OCI-M2 (cell line): ENCODE measurements around the gene DVL2.

Experiments
- DNase-seq: peaks from one replicate; lab custom pipeline; 2025; ENCODE audit not compliant: unreplicated experiment; lab: John Stamatoyannopoulos, UW

Gene DVL2

GRCh38 chr17:7219812-7220592, 14.3 kb downstream of the DVL2 start, which contains the start of the genes ACADVL and DLG4:
Gene ACADVL, plus strand, starts transcription at chr17:7219938. Its CDS starts 47 bp downstream, at chr17:7219985.
Gene DLG4, minus strand, starts transcription at chr17:7219836.
- no peak for DNase-seq

GRCh38 chr17:7219229-7219811, 15.0 kb downstream of the DVL2 start:
- DNase-seq = no peak

DNA sequence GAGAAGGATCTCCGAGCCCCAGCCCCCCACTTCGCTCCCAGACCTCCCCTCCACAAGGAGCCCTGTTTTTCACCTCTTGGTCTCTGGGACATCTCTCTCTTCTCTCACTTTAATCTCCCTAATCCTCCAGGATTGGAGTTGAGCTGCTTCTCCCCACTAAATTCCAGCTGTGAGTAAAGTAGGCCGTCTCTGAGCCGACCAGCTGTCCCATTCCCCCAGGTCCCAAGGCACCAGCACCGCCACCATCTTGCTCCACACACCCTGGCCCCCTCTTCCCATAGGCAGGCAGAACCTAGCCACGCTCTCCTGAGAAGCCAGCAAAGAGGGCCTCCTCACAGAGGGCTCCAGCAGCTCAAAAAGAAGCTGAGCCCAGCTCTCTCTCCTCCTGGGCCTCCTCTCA, 15.6 kb downstream of the DVL2 start:
- no peak for DNase-seq

- no peak for DNase-seq
Measured at GRCh38 chr17:7218166-7218565, 16.2 kb downstream of the DVL2 start.

DNA sequence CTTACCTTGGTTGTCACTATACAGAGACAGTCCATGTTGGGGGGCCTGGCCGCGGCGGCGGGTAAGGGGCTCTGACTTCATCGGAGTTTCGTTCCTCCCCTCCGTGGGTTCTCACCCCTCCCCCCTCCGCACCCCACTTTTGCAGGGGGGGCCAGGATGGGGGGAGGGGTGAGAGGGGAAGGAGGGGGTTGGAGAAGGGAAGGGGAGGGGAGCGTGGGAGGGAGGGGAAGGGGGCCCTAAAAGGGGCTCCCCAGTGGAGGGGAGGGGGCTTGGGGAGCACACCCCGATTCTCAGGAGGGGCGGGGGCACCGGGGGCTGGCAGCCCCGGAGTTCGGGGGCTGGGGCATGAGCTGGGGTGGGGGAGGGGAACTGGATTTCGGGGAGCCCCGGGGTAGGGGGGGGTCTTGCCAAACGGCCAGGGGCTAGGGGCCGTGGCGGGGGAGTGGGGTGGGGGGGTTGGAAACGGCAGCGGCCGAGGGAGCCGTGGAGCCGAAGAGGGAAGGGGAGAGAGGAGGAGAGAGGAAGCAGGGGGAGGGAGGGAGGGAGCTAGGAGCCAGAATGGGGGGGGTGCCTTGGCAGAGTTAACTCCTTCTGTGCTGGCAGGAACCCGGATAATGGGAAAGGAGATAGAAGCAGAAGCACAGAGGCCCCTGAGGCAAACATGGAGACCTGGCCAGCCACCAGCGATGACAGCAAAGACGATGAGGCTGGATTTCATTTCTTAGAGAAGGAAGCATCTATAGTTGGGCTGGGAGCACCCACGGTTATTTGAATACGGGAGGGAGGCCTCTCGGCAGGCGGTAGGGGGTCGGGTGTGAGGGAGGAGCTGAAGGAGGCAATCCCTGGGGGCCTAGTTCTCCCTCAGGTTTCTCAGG, 17.0 kb downstream of the DVL2 start:
- DNase-seq = no peak

DNA sequence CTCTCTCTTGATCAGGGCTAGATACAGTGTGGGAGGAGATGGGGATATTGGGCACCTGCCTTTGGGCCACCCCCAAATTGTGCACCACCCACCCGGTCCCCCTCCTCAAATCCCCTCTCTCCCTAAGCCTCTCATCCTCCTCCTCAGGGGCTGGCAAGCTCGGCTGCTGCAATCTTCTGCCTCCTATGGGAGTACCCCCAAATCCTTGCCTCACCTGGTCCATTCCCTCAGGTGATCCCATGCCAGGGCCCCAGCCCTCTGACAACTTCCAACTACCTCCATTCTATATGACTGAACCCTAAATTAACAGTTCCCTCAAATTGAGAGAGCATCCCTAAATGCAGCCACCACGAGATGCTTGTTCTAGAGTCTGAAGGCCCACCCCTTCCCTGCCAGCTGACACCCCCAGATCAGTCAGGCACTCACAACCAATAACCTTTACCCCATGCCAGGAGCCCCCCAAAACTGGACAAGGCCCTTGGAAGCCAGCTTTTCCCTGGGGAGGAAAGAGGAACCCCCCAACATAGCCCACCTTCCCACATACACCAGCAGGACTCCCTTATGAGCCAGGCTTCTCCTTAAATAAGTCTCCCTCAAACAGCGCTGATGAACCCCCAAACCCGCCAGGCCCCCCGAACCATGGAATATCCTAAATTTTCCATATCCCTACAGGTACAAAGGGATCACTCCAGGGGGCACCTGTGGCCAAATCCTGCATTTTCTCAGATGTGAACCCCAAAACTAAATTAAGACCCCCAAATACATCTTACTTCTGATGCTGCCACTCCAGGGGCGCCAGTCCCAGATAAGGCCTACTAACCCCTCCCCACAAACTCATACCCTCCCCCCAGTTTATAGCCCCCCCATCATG, 17.8 kb downstream of the DVL2 start:
- DNase-seq = no peak

DNA sequence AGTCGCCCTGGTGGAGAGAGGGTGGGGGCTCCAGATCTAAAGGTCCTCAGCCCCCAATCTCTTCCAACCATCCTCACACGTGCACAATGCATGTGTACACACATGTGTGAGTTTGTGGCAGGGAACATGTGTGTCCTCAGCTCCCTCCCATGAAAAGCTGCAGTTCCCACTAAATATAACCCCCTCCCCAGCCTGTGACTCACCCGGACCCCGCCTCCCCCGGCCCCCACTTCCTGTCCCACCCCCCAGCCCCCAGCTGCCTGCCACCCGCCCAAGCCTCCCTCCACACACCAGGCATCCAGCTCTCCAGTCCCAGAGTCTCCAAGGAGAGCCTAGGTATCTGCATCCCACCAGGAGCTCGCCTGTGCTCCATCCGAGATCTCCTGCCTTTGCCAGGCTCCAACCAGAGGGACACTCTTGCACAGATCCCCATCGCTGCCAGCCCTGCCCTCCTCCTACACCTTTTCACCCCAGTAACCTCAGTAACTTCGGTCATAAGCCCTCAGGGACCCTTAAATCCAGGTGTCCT, 18.6 kb downstream of the DVL2 start:
- no peak for DNase-seq

DNA sequence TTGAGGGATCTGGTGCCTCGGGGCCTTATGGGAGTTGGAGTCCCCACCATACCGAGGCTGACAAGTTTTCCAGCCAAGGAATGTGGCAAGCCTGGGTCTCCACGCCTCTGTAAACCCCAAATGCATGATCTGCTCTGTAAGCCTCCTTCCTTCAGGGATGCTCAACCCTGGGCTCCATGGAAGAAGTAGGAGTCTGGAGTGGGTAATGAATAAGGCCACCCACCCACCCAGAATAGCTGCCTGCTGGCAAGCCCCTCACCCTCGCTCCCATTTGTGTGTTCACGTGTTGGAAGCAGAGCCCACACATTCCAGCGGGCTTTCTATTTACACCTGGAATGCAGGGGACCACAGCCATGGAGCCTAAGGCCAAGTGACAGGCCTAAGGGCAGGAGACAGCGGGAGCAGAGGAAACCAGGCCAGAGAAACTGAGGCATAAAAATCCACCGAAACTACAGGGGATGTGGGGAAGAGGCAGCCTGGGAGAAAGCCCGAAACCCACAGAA, 19.1 kb downstream of the DVL2 start:
- DNase-seq = no peak

DNA sequence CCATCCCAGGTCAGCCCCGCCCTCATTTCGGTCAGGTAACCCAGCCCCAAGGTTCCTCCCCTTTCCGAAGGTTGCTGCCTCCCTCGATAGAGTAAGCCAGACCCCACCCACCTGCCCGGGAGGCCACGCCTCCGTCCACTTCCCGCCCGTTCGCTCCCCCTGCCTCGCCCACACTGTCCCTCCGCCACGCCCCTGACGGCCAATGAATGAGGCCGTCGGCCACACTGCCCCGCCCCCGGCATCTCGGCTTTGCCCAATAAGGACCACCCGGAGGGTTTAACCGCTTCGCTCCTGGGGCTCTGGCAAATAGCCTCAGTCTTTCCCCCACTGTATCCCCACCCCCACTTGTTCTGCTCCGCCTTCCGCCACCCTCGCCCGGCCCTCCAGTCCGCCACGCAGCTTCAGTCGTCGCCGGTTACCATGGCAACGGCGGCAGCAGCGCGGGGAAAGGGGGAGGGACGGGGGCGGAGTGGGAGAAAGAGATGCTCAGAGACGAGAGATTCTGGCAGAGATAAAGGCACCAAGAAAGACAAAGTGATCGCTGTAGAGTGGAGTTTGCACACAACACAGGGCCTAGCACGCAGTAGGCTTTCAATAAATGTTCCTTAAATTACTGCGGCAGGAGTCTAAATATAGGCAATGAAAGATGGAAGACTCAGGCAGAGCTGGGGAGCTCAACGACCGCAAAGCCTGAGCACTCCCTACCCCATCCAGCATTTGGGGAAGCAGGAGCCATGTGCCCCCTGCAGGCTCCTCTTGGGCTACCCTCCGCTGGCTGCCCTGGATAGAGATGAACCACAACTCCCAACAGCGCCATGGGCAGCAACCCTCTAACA, 19.8 kb downstream of the DVL2 start:
- DNase-seq = peak; percentile 87

DNA sequence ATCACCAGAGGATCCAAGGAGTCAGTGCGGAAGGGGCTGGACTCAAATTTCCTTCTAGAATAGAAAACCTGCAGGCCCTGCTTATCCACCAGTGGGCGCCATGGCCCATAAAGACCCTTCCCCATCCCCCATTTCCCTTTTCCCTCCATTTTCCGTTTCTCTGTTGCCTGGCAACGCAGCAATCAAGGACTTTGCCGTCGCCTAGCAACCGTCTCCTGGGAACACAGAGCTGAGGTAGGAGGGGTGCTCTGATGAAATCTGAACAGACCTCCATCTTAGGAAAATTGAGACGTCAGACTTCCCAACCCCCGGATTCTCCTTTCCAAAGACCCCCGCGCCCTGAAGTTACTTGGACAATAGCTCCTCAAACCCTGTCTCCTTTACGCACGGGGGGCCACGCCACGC, 20.4 kb downstream of the DVL2 start:
- DNase-seq = no peak

DNA sequence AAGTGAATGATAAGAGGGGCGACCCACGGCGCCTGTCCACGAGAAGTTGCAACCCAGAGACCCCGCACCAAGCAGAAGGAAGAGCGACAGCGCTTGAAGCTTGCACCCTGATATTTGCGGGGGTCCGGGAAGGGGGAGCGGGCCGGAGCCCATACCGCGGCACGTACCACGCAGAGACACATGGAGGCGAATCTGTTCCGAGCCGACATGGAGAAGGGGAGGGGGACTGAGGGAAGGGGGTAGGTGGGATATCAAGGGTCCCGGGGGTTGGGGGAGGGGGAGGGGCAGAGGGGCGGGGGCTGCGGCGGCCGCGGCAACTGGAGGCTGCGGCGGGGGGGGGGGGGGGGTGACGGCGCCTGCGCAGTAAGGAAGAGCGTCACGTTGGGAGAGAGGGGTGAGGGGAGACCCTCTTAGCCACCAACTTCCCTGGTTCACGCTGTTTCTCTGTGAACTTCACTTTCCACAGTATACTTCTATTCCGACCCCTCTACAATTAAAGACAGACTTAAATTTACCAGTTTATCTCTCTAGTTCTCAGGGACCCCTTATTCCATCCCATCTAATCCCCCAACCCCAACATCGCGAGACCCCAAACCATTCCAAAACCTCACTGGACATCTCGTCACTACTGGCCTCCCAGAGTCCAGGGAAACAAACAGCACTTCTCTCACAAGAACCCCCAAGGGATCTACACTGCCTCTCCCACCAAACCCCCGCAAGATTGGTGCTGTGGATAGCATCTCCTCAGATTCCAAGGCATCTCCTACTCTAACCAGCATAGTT, 22.6 kb downstream of the DVL2 start:
- no peak for DNase-seq

DNA sequence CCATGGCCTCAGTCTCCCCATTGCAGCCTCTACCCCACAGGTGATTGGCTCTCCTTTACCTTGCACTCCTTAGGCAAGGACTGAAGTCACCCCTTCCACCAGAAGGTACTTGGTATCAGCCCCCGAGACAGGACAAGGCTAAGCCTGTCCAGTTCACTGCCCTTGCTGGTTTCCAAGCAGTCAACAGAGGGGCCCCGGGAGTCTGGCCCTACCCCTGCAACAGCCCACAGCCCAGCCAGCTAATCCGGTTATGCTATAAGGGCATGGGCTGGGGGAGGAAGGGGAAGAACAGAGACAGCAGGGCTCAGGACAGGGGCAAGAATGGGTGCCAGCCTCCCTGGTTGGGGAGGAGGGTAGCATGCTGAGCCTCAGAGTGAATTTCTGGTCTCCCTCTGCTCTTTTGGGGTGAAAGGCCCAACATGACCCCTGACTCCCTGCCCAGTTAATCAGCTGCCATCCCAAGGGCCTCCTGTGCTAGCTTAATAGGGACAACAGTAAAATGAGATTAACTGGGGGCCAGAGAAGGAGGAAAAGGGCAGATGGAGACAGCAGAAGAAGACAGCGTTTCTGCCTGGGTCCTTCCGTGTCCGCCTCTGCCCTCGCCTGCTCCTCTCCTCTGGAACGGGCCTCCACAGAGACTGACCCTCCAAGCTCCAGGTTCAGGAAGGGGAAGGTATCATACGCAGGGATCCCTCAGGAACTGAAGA, 25.4 kb downstream of the DVL2 start:
- no peak for DNase-seq

- no peak for DNase-seq
Measured at GRCh38 chr17:7208027-7208571, 26.2 kb downstream of the DVL2 start.

DNA sequence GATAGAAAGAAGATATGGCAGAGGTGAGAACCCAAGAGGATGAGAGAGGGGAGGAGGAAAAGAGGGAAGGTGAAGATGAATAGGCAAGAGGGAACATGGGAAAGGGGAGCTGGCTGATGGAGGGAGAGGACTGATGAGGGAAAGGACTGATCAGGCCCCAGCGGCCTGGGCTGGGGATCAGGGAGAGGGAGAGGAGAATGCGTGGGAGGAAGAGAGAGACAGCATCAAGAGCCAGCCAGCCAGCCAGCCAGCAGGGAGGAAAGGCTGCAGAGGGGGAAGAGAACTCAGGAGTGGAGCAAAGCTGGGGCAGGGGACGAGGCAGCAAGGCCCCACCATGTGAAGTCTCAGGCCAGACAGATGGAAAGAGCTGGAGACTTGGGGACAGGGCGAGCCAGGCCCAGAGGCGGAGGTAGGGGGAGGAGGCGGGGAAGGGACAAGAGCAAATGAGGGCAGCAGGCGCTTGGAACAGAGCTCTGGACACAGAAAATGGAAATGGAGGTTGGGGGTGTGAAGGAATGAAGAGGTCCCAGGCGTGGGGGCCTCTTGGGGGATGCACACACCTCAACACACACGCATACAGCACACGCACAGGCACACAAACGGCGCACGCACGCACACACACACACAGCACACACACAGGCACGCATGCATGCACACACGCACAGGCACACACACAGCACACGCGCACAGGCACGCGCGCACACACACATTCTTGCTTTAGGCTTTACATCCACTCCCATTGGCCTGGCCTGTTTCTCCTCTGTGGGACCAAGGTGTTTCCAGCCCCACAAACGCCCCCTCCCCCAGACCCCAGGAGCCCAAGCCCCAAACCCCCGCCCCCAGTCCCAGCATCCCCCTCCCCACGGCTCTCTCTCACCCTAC, 27.0 kb downstream of the DVL2 start:
- no peak for DNase-seq

DNA sequence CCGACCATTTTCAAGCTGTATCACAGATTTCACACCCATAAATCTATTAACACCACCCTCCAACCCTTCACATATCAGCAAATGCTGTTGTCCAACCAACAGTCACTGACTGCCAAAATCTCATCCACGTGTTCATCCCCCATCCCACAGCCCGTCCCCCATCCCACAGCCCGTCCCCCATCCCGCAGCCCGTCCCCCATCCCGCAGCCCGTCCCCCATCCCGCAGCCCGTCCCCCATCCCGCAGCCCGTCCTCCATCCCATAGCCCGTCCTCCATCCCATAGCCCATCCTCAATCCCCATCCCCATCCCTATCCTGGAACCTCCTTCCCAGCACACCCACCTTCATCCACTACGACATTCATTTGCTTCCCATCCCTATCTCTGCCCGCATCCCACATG, 28.8 kb downstream of the DVL2 start:
- no peak for DNase-seq

DNA sequence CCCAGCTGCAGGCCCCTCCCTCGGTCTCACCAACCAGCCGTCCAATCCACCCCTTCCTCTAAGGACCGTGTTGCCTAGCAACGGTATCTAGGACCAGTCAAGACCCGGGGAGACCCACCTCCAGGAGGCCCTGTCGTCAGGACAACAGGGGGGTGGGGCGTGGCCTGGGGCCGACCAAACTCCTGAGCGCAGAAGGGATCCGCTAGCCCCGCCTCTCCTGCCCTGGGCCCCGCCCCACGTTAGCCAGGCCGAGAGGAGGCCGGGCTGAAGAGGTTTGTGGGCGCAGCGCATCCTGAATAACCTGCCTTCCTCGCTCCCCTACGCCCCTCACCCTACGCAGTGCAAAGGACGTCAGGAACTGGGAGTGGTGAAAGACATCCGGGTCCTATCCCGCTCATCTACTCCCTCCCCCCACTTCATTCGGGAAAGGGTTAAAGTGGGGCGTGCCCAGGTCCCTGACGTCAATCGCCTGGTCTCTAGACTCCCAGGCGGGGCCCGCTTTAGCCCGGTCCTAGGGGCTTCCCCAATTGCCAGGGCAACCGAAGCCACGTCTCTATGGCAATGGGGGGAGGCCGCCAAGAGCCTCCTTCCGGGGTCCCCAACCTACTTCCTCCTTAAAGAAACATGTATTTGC, 29.4 kb downstream of the DVL2 start:
- DNase-seq = no peak
